NCI-H146 treated with DMSO at 0.1 percent for 48 hours (cell line): ENCODE measurements around the gene IVD.

Experiments used
- DNase-seq: peaks from one replicate; lab custom pipeline; 2025; ENCODE audit not compliant: unreplicated experiment; lab: John Stamatoyannopoulos, UW

The IVD gene

GRCh38 chr15:40405501-40406381 is at the start of gene IVD:
Gene IVD, plus strand, starts transcription at chr15:40405795. Its CDS starts 33 bp downstream, at chr15:40405828.
- peak; percentile 79 for DNase-seq

- DNase-seq: no peak
Observed at GRCh38 chr15:40355976-40356585, 49.5 kb upstream of the IVD start.

- no peak for DNase-seq
Observed at GRCh38 chr15:40357246-40357645, 48.3 kb upstream of the IVD start.

GRCh38 chr15:40357723-40358470 is 47.7 kb upstream of the IVD start, which contains the start of gene DISP2:
Gene DISP2, plus strand, starts transcription at chr15:40358219. Its CDS starts 103 bp downstream, at chr15:40358322.
- peak; percentile 56 for DNase-seq

- DNase-seq: peak; percentile 31
Observed at GRCh38 chr15:40358471-40359353, 46.9 kb upstream of the IVD start.

- DNase-seq: no peak
Observed at GRCh38 chr15:40360015-40360414, 45.6 kb upstream of the IVD start.

GRCh38 chr15:40361640-40362039 is 44.0 kb upstream of the IVD start:
- no peak for DNase-seq

GRCh38 chr15:40363611-40364010 is 42.0 kb upstream of the IVD start:
- no peak for DNase-seq

- no peak for DNase-seq
Observed at GRCh38 chr15:40364251-40364650, 41.3 kb upstream of the IVD start.

- DNase-seq: no peak
Observed at GRCh38 chr15:40365016-40365415, 40.6 kb upstream of the IVD start.

- no peak for DNase-seq
Observed at GRCh38 chr15:40365624-40366456, 39.8 kb upstream of the IVD start.

- DNase-seq: no peak
Observed at GRCh38 chr15:40366457-40367370, 38.9 kb upstream of the IVD start.

GRCh38 chr15:40367371-40367685 is 38.3 kb upstream of the IVD start:
- no peak for DNase-seq

GRCh38 chr15:40367686-40368611 is 37.6 kb upstream of the IVD start:
- DNase-seq: peak; percentile 76

- DNase-seq: no peak
Observed at GRCh38 chr15:40368719-40369473, 36.7 kb upstream of the IVD start.

- no peak for DNase-seq
Observed at GRCh38 chr15:40369474-40369869, 36.1 kb upstream of the IVD start.

- DNase-seq: no peak
Observed at GRCh38 chr15:40369971-40370370, 35.6 kb upstream of the IVD start.
